ENCODE data around the gene PCDH9.

DNA sequence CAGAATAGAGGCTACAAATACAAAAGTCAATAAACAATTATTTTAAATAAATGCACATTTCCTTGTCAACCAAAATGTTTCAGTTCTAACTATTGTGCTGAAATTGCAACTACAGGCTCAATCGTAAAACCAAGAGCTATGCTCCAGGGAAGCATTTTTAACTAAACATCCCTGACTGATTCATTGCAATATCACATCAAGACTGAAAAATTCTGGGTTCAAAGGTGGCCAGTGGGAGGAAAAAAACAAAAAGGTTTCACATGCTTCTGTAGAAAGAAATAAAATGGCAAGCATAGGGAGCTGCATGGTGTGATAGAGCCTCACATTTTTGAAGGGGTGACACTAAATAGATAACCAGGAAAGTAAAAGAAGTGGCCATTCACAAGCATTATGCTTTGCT, 862.8 kb downstream of the PCDH9 start:
- no peak for TF ChIP-seq POLR2A (IDR thresholded peaks at IDR 0.05)
- TF ChIP-seq CTCF (IDR thresholded peaks at IDR 0.05) = no peak

Measured in thyroid gland (tissue), 4 donors.